ENCODE data around the gene SOWAHC.
"Not testable (repeated sequence)": the region's sequence is repeated elsewhere in the genome, so short reads cannot be mapped to it uniquely, and the experiment has no call there.

SOWAHC gene

DNA sequence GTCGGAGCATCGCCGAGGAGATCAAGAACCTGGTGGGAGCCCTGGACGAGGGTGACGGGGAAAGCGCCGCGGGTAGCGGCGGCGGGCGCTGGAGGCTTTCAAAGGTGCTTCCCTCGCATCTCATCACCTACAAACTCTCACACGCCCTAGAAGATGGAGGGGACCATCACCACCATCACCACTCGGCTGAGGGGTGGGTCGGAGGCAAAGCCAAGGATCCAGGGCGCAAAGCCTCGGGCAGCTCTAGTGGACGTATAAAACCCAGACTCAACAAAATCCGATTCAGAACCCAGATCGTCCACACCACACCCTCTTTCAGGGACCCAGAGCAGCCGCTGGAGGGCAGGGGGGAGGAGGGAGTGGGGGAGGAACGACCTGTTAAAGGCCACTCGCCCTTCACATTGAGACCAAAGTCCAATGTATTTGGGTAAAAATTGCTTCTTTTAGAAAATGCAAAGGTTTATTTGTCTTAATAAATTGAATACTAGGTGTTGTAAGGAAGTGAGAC lies 1.5 kb downstream of the SOWAHC start:
- DNase-seq (ENCODE audit: low read depth in 2 of 2) = no peak

- no peak for DNase-seq (ENCODE audit: low read depth in 2 of 2)
Measured at GRCh38 chr2:109616184-109616583, 2.0 kb downstream of the SOWAHC start.

DNA sequence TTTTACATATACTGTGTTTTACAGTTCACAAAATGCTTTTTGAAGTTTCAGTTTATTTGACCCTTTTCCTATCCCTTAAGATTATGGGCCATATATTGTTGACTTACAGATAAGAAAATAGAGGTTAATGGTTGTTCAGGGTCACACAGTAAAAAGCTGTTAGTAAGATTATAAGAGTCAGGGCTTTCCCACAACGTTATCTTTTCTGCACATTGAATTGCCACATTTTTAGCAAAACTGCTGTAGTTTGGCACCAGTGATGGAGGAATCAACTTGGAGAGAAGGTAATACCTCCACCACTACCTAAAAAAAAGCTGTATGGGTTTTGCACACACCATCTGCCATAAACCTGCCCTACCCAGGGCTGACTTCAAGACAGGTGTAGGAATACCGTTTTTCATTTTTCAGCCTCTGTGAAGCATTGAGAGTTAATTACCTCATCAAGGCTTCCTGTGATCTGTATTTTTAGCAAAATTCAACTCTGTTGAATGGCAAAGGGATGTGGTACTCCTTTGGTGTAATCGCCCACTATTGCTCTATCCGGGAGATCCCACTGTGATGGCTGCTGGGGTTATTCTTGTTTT lies 5.0 kb downstream of the SOWAHC start:
- no peak for DNase-seq (ENCODE audit: low read depth in 2 of 2)

DNA sequence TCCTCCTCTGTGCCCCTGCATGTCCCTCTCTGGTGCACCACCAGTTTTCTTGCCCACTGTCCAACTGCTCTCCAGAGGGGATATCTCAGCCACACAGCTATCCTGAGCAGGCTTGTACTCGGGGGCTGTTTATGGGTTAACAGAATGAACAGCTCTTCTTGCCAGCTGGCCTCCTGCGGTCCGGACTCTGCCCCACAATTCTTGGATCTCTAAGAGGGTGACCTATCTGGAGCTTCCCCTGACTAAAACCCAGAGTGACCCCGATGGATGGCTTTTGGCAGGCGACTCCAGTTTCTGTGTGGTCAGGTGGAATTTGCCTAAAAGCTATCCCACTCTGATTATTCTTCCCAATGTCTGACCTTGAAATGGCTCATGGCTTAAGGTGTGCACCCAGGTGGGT lies 9.1 kb downstream of the SOWAHC start:
- DNase-seq (ENCODE audit: low read depth in 2 of 2) = no peak

DNA sequence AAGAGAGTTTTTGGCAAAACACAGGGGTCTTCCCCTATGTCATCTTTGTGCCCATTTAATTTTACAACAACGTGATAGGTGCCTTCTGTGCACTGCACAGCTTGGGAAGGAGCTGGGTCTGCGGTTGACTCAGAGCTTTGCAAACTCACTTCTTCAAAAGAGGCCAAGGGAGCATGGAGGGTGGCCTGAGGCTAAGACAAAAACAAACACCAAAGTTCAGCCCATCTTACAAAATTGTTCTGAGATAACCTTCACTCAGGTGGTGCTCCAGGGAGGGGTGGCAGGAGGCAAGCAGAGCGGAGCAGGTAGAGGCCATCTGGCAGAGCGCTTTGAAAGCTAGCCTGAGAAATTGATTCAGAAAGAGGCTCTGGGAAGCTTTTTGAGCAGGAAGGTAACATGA lies 9.8 kb downstream of the SOWAHC start:
- no peak for DNase-seq (ENCODE audit: low read depth in 2 of 2)

GRCh38 chr2:109624339-109624738 lies 10.2 kb downstream of the SOWAHC start:
- DNase-seq (ENCODE audit: low read depth in 2 of 2) = no peak

DNA sequence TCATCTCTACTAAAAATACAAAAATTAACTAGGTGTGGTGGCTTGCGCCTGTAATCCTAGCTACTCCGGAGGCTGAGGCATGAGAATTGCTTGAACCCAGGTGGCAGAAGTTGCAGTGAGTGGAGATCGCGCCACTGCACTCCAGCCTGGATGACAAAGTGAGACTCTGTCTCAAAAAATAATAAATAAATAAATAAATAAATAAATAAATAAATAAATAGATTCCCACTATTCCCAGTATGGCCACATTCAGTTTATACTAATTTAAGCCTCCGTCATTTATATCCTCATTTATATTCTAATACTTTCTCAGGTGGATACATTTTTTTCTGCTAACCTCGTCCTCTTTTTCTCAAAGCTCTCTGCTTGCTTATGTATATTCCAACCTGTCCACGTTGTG lies 14.2 kb downstream of the SOWAHC start:
- DNase-seq (ENCODE audit: low read depth in 2 of 2) = not testable (repeated sequence)

- no peak for DNase-seq (ENCODE audit: low read depth in 2 of 2)
Measured at GRCh38 chr2:109629867-109630266, 15.7 kb downstream of the SOWAHC start.

DNA sequence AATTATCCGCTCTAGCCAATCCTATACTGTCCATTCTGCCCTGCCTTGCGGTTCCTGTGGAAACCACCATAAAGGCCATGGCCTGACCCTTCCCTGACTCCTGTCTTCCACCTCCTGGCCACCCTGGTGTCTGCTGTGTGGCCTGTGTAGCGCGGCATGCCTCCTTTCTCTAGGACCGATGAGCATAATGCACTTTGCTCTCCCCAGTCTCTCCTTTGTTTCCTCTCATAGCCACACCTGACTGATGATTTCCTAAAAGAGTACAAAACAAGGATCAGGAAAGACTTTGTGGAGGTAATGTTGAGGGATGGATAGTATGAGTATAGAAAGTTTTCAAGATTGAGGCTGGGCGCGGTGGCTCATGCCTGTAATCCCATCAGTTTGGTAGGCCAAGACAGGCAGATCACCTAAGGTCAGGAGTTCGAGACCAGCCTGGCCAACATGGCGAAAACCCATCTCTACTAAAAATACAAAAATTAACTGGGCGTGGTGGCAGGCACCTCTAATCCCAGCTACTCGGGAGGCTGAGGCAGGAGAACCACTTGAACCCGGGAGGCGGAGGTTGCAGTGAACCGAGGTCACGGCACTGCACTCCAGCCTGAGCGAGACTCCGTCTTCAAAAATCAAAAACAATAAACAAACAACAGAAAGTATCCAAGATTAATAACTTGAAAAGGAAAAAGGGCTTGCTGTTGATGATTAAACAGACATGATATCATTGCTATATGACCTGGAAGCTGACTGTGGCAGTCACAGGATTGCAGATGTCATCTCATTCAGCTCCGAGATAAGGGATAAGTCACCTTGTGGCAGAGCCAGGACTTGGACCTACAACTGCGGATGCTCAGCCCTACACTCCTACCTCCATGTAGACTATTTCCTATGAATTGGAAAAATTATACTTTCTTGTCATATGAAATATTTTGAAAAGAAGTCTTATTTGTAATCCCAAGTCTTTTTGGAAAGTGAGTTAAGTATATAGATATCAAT lies 16.6 kb downstream of the SOWAHC start:
- DNase-seq (ENCODE audit: low read depth in 2 of 2) = no peak

- no peak for DNase-seq (ENCODE audit: low read depth in 2 of 2)
Measured at GRCh38 chr2:109631741-109632140, 17.6 kb downstream of the SOWAHC start.

DNA sequence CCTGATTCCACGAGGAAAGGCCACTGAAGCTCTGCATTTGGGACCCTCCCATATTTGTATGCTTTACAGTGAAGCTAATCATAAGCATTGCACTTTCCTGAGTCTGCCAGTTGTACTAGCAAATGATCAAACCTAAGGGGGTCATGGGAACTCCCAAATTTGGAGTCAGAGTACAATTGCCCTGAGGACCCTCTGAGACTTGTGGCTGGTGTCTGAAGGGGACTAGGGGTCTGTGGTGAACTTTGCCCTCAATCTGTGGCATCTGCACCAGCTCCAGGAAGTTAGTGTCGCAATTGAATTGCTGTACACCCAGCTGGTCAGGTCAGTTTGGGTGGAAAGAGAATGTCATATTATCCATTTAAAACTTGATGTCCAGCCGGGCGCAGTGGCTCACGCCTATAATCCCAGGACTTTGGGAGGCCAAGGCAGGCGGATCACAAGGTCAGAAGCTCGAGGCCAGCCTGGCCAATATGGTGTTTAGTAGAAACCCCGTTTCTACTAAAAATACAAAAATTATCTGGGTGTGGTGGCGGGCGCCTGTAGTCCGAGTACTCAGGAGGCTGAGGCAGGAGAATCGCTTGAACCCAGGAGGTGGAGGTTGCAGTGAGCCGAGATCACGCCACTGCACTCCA lies 18.1 kb downstream of the SOWAHC start:
- DNase-seq (ENCODE audit: low read depth in 2 of 2) = no peak

DNA sequence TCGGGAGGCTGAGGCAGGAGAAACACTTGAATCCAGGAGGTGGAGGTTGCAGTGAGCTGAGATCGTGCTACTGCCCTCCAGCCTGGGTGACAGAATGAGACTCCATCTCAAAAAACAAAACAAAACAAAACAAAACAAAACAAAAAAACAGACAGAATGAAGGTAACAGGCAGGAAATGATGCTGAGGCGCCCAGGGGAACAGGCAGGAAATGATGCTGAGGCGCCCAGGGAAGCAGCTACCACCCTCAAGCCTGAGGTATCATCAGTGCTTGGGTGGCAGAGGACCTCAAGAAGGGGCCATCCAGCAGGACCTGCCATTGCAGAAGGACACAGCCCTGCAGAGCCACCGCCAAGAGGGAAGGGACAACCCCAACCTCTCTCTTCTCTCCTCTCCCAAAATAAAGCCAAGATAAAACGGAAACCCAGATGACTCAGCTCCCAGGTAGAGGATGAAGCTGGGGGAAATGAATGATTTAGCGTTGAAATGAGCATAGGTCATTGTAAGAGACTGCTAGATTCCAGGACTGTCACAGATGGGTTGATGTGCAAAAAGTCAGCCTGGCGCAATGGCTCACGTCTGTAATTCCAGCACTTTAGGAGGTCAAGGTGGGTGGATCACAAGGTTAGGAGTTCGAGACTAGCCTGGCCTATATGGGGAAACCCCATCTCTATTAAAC lies 19.3 kb downstream of the SOWAHC start:
- no peak for DNase-seq (ENCODE audit: low read depth in 2 of 2)

- DNase-seq (ENCODE audit: low read depth in 2 of 2) = no peak
Measured at GRCh38 chr2:109635426-109636304, 21.5 kb downstream of the SOWAHC start.

DNA sequence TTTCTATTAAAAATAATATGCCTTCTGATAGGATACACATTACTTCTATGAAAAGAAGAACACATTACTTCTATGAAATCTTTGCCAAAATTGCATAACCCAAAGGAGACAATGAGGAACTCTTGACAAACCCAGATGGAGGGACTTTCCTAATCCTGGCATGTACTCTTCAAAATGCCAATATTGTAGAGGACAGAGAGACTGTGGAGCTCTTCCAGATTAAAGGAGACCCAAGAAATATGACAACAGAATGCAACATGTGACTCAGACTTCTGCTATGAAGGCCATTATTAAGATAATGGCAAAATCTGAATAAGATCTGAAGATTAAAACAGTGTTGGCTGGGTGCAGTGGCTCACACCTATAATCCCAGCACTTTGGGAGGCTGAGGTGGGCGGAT lies 22.2 kb downstream of the SOWAHC start:
- no peak for DNase-seq (ENCODE audit: low read depth in 2 of 2)

DNA sequence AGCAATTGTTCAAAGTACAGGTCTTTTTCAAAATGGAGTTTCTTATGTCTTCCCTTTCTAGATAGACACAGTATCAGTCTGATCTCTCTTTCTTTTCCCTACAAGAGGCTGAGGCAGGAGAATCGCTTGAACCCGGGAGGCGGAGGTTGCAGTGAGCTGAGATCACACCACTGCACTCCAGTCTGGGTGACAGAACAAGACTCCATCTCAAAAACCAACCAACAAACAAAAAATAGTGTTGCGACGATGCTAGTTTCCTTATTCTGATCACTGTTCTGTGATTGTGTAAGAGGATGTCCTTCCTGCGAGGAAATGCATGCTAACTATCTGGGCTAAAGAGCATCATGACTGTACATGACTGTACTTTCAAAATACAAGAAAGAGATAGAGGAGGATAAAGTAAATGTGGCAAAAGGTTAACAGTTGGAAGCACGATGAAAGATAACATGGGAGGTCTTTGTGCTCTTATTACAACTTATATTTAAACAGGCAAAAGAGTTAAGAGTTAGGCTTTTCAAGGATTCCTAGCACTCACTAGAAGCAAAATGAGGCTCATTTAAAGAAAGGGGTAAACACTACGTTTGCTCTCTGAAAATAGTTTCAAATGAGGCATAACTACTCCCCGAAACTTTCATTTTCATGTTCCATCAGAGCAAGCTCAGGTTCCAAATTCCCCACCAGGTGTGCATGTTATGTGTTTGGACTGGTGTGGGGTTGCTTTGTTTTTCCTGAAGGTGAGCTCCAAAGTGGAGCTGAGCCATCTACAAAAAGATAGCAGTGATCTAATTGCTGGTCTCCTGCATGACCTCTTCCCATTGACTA lies 23.8 kb downstream of the SOWAHC start:
- no peak for DNase-seq (ENCODE audit: low read depth in 2 of 2)

DNA sequence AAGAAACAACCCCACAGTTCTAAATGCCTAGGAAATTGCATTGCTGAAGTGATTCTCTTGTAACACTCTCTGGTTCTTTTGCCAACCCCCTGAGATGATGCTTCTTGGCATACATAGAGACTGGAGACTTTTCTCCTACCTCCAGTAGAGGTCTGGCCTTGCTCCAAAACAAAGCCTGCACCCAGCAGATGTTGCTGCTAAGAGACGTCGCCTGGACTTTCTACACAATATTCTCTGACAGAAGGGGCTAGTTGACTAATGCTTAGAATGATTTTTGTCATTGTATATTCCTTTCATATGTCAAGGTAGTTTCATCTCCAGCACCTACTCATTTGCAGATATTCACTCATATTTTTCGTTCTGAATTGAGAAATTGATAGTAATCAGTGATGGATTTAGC lies 24.6 kb downstream of the SOWAHC start:
- DNase-seq (ENCODE audit: low read depth in 2 of 2) = no peak

DNA sequence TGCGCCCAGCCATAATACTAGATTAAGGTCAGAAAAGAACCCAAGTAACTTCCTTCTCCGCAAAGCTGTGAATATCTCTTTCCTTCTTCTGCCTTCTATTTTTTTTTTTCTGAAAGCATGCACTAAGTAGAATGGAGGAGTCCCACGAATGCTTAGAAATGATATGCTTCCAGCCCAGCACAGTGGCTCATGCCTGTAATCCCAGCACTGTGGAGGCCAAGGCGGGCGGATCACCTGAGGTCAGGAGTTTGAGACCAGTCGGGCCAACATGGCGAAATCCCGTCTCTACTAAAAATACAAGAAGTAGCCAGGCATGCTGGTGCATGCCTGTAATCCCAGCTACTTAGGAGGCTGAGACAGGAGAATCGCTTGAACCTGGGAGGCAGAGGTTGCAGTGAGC lies 25.8 kb downstream of the SOWAHC start:
- not testable (repeated sequence) for DNase-seq (ENCODE audit: low read depth in 2 of 2)

GRCh38 chr2:109644571-109645275 lies 30.6 kb downstream of the SOWAHC start:
- no peak for DNase-seq (ENCODE audit: low read depth in 2 of 2)

- DNase-seq (ENCODE audit: low read depth in 2 of 2) = no peak
Measured at GRCh38 chr2:109645412-109646184, 31.4 kb downstream of the SOWAHC start.

Data from stimulated activated CD8-positive, alpha-beta memory T cell treated with anti-CD3 and anti-CD28 coated beads, Interleukin-15, amount 100 ng/mL, for 48 hours (primary cell).